Uterus (tissue), 4 donors: ENCODE results near the gene SUGP1. TPM values are rescaled to one million over a fixed set of nuclear protein-coding genes. Genes with fewer than 3 reads are reported as not detected.

Experiments
- DNase-seq, 2 donors: peaks; one replicate each; pipeline ENCODE4 v3.0.0-alpha.2; 2019 to 2020
- H3K27ac ChIP-seq, 2 donors: fragments of 200-600 bp; sonication (generic); 1 replicate in 1 of 2; 2 replicates in 1 of 2; pipeline ENCODE4 v1.5.1; 2016 to 2018
- H3K27me3 ChIP-seq, 2 donors: fragments of 200-600 bp; sonication (generic); one replicate each; pipeline ENCODE4 v1.5.1; 2018 to 2019; ENCODE audit warnings: control low read depth in 1 of 2
- H3K36me3 ChIP-seq, 2 donors: fragments of 200-600 bp; sonication (generic); one replicate each; pipeline ENCODE4 v1.5.1; 2019; ENCODE audit warnings: control low read depth in 1 of 2
- H3K4me1 ChIP-seq, 2 donors: fragments of 200-600 bp; sonication (generic); one replicate each; pipeline ENCODE4 v1.5.1; 2018 to 2019; ENCODE audit warnings: control low read depth in 1 of 2
- H3K4me3 ChIP-seq, 2 donors: fragments of 200-600 bp; sonication (generic); 1 replicate in 1 of 2; 2 replicates in 1 of 2; pipeline ENCODE4 v1.5.1; 2018 to 2019; ENCODE audit warnings: mild to moderate bottlenecking in 1 of 2
- H3K9me3 ChIP-seq, 2 donors: fragments of 200-600 bp; sonication (generic); one replicate each; pipeline ENCODE4 v1.5.1; 2019; ENCODE audit warnings: control low read depth in 1 of 2
- POLR2A ChIP-seq, 2 donors: fragments of 450-650 bp; IDR thresholded peaks; one replicate each; pipeline ENCODE4 v1.6.1; 2016; ENCODE audit warnings: antibody characterized with exemption in 2 of 2, mild to moderate bottlenecking in 1 of 2, moderate library complexity in 1 of 2
- intact Hi-C: fragments of 100-400 bp; cut with DNase I; formaldehyde crosslinking; loops from one replicate; pipeline ENCODE4 v1.15.1; 2023; ENCODE audit warnings: low total_unique reads
- total RNA-seq, 4 donors: library from RNA; depleted of rRNA in 3 of 4; stranded (reverse); fragments of >200 nt in 3 of 4; gene quantifications; one replicate each; pipeline versions ENCODE4 v1.1.0 to v1.2.4, GENCODE V29; 2014 to 2023
- TF ChIP-seq, protein P1 (sequence below), 4 experiments: fragments of 200-600 bp in 2 of 4; fragments of 450-650 bp in 2 of 4; sonication (generic) in 2 of 4; IDR thresholded peaks; one replicate each; pipeline ENCODE4 v1.5.1; 2016 to 2019; ENCODE audit warnings: antibody characterized with exemption in 4 of 4, mild to moderate bottlenecking in 2 of 4, moderate library complexity in 1 of 4
- donor health status: DM: yes; HTN: yes; CAD: no.

Gene SUGP1
- total RNA-seq, 4 donors from 2014 or later: 9.5 to 43.6 (median 14.0) TPM

DNA sequence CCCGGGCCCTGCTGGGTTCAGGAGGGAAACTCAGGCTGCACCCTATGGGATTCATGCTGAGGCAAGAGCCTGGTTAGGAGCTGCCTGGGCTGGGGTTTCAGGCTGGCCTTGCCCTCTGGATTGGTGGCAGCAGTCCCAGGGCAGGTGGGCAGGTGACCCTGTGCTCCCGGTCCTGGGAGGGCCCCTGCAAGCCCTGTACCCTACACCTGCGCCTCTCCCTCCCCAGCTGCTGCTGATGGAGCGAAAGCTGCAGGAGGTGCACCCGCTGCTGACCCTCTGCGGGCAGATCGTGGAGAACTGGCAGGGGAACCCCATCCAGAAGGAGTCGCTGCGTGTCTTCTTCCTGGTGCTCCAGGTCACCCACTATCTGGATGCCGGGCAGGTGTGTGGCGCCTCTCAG is 20.7 kb upstream of the SUGP1 start:
- H3K36me3 ChIP-seq: no peaks in the 10 kb centered on the region
- TF ChIP-seq, protein P1, sequence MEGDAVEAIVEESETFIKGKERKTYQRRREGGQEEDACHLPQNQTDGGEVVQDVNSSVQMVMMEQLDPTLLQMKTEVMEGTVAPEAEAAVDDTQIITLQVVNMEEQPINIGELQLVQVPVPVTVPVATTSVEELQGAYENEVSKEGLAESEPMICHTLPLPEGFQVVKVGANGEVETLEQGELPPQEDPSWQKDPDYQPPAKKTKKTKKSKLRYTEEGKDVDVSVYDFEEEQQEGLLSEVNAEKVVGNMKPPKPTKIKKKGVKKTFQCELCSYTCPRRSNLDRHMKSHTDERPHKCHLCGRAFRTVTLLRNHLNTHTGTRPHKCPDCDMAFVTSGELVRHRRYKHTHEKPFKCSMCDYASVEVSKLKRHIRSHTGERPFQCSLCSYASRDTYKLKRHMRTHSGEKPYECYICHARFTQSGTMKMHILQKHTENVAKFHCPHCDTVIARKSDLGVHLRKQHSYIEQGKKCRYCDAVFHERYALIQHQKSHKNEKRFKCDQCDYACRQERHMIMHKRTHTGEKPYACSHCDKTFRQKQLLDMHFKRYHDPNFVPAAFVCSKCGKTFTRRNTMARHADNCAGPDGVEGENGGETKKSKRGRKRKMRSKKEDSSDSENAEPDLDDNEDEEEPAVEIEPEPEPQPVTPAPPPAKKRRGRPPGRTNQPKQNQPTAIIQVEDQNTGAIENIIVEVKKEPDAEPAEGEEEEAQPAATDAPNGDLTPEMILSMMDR (IDR thresholded peaks at IDR 0.05): no peak
- no peak for TF ChIP-seq POLR2A (IDR thresholded peaks at IDR 0.05)
- no peaks in the 10 kb centered on the region for H3K4me1 ChIP-seq
- H3K9me3 ChIP-seq: no peaks in the 10 kb centered on the region
- no peaks in the 10 kb centered on the region for H3K27me3 ChIP-seq
- H3K27ac ChIP-seq: no peak overlapping the region
- no peak overlapping the region for H3K4me3 ChIP-seq
- intact Hi-C loops: no loop called here
- DNase-seq: no peak

DNA sequence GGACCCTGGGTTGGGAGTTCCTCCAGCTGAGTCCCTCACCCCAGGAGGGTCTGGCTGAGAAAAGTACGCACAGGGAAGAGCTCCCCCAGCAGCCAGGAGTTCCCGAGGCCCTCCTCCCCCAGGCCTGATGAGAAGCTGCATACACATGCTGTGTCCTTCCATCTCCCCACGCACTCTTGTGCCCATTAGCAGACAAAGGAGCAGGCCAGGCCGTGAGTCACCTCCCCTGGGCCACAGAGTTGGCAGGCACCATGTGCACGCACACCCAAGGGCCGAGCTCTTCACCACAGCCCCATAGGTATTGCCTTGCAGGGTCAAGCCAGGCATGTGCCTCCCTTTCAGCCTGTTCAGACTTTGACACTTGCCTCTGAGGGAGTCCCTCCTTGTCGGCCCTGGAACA is 17.8 kb upstream of the SUGP1 start:
- no peak overlapping the region for H3K4me3 ChIP-seq
- H3K27ac ChIP-seq: no peak overlapping the region
- H3K27me3 ChIP-seq: no peaks in the 10 kb centered on the region
- intact Hi-C loops: no loop called here
- TF ChIP-seq, protein P1 (IDR thresholded peaks at IDR 0.05): no peak
- TF ChIP-seq POLR2A (IDR thresholded peaks at IDR 0.05): no peak
- H3K9me3 ChIP-seq: no peaks in the 10 kb centered on the region
- no peak for DNase-seq
- no peaks in the 10 kb centered on the region for H3K4me1 ChIP-seq
- H3K36me3 ChIP-seq: no peaks in the 10 kb centered on the region

DNA sequence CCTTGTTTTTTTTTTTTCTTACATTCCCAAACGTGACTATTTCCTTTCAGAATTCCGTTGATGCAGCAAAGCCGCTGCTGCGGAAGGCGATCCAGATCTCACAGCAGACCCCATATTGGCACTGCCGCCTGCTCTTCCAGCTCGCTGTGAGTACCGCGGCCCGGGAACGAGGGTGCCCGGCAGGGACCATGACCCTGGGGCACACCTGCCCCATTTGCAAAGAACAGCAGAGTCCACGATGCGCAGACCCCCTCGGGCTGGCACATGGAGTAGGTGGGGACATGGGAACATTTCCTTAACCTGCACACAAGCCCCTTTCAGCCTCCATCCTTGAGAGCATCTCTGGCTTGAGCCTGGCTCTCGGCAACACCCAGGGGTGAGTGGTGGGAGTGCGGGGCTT is 16.8 kb upstream of the SUGP1 start:
- H3K9me3 ChIP-seq: no peaks in the 10 kb centered on the region
- no peaks in the 10 kb centered on the region for H3K36me3 ChIP-seq
- no peak overlapping the region for H3K4me3 ChIP-seq
- no peak for DNase-seq
- no peak overlapping the region for H3K27ac ChIP-seq
- intact Hi-C loops: no loop called here
- H3K4me1 ChIP-seq: no peaks in the 10 kb centered on the region
- TF ChIP-seq, protein P1 (IDR thresholded peaks at IDR 0.05): no peak
- no peak for TF ChIP-seq POLR2A (IDR thresholded peaks at IDR 0.05)
- no peaks in the 10 kb centered on the region for H3K27me3 ChIP-seq

DNA sequence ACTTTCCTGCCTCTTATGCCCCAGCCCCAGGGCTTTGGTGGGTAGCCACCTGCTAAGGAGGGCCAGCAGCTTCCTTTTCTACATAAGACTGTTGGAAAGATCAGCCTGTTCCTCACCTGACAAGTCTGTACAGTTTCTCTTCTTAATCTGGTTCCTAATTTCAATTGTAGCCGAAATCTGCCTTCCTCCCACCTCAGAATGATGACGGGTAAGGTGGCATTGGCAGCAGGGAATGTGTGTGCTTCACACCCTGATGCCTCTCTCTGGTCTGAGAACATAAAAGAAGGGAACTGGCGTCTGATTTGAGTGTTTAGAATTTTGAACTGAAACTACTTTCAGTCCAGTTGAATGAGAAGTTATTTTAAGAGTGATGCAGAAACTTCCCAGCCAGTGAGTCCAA is 16.3 kb upstream of the SUGP1 start:
- Histone ChIP-seq H3K27me3 (no peaks in the 10 kb centered on the region), H3K27ac (no peak overlapping the region), H3K36me3 (no peaks in the 10 kb centered on the region), H3K4me1 (no peaks in the 10 kb centered on the region), H3K4me3 (no peak overlapping the region), H3K9me3 (no peaks in the 10 kb centered on the region)
- DNase-seq: no peak
- intact Hi-C loops: no loop called here
- TF ChIP-seq POLR2A (IDR thresholded peaks at IDR 0.05): no peak
- TF ChIP-seq, protein P1 (IDR thresholded peaks at IDR 0.05): no peak

DNA sequence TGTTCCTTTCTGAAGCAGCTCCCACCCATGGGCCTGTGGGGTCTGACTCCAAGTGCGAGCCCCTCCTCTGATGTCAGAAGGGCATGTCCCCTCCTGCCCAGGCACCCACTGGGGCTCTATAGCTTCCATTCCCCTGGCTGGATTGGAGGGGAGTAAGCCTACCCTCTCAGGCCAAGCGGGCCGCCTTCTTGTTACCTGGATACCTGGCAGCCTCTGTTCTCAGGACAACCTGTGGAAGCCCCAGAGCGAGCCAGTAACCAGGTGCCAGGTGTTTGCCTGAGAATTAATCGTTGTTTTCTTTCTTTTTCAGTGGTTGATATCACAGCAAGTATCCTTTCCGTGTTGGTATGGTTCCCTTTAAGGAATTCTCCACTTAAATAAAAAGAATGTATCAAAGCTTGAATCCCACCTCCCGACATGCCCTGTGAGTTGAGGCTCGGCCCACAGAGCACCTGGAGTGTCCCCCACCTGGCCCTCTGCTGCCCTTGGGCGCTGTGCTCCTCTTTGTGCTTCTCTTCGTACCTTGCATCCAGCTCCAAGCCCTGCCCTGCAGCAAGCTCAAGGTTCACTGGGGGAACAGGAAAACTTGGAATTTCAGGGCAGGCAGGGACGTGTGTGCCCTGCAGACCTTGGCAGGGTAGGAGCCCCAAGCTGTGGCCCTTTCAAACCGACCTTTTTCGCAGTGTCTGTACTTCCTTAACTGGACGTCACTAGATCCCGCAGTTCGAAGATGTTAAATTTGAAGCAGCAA is 15.3 kb upstream of the SUGP1 start:
- Histone ChIP-seq H3K9me3 (no peaks in the 10 kb centered on the region), H3K27ac (no peak overlapping the region), H3K4me3 (no peak overlapping the region), H3K36me3 (no peaks in the 10 kb centered on the region), H3K4me1 (no peaks in the 10 kb centered on the region), H3K27me3 (no peaks in the 10 kb centered on the region)
- intact Hi-C loops: no loop called here
- no peak for TF ChIP-seq POLR2A (IDR thresholded peaks at IDR 0.05)
- TF ChIP-seq, protein P1 (IDR thresholded peaks at IDR 0.05): no peak
- no peak for DNase-seq
